ENCODE measurements around the gene MED26.
A peak's percentile ranks its signal among the peaks of the same experiment; 100 is the strongest.

Gene MED26

GRCh38 chr19:16537111-16537510 is 90.9 kb downstream of the MED26 start:
- DNase-seq (ENCODE audit: low read depth in 2 of 2): no peak

GRCh38 chr19:16536130-16536529 is 91.9 kb downstream of the MED26 start:
- no peak for DNase-seq (ENCODE audit: low read depth in 2 of 2)

GRCh38 chr19:16535381-16535780 is 92.6 kb downstream of the MED26 start:
- DNase-seq (ENCODE audit: low read depth in 2 of 2): no peak

GRCh38 chr19:16532440-16533234 is 95.4 kb downstream of the MED26 start:
- DNase-seq (ENCODE audit: low read depth in 2 of 2): no peak

GRCh38 chr19:16531380-16531669 is 96.7 kb downstream of the MED26 start:
- no peak for DNase-seq (ENCODE audit: low read depth in 2 of 2)

- no peak for DNase-seq (ENCODE audit: low read depth in 2 of 2)
Measured at GRCh38 chr19:16530540-16531379, 97.2 kb downstream of the MED26 start.

GRCh38 chr19:16529466-16530144 is 98.4 kb downstream of the MED26 start:
- DNase-seq (ENCODE audit: low read depth in 2 of 2): no peak

- peak in 1 of 2 donors; percentile 38 for DNase-seq (ENCODE audit: low read depth in 2 of 2)
Measured at GRCh38 chr19:16527971-16528521, 100.0 kb downstream of the MED26 start.

GRCh38 chr19:16527334-16527935 is 100.6 kb downstream of the MED26 start:
- DNase-seq (ENCODE audit: low read depth in 2 of 2): no peak

GRCh38 chr19:16525751-16526481 is 102.1 kb downstream of the MED26 start:
- DNase-seq (ENCODE audit: low read depth in 2 of 2): no peak

GRCh38 chr19:16524991-16525734 is 102.8 kb downstream of the MED26 start:
- no peak for DNase-seq (ENCODE audit: low read depth in 2 of 2)

All from stimulated activated CD8-positive, alpha-beta memory T cell treated with anti-CD3 and anti-CD28 coated beads, Interleukin-2, amount 100 ng/mL, for 48 hours (primary cell).